Gastrocnemius medialis (tissue), 4 donors: ENCODE measurements around the gene SERINC5. TPM values are rescaled to one million over a fixed set of nuclear protein-coding genes. Genes with fewer than 3 reads are reported as not detected.
"Not testable (repeated sequence)": the region's sequence is repeated elsewhere in the genome, so short reads cannot be mapped to it uniquely, and the experiment has no call there.

Experiments
- ATAC-seq, 2 donors: fragments of 150-250 bp; one replicate each; pipeline ENCODE4 v1.9.1; 2016
- DNase-seq, 2 donors: peaks; one replicate each; pipeline ENCODE4 v3.0.0-alpha.2; 2019
- H3K27ac ChIP-seq, 4 donors: fragments of 200-600 bp; sonication (generic); 1 replicate in 1 of 4; 2 replicates in 3 of 4; pipeline ENCODE4 v1.5.1; 2016 to 2018; ENCODE audit warnings: mild to moderate bottlenecking in 2 of 4, moderate library complexity in 1 of 4
- H3K27me3 ChIP-seq, 3 donors: fragments of 200-600 bp; sonication (generic) in 2 of 3; 1 replicate in 1 of 3; 2 replicates in 2 of 3; pipeline versions ENCODE4 v1.5.1 to v1.6.0; 2016 to 2019; ENCODE audit warnings: mild to moderate bottlenecking in 1 of 3, moderate library complexity in 1 of 3
- H3K36me3 ChIP-seq, 2 donors: fragments of 200-600 bp; sonication (generic) in 1 of 2; one replicate each; pipeline ENCODE4 v1.5.1; 2017 to 2018
- H3K4me1 ChIP-seq, 2 donors: fragments of 200-600 bp; sonication (generic) in 1 of 2; one replicate each; pipeline ENCODE4 v1.5.1; 2016 to 2017; ENCODE audit warnings: mild to moderate bottlenecking in 2 of 2
- H3K4me3 ChIP-seq, 4 donors: fragments of 200-600 bp; sonication (generic) in 3 of 4; 1 replicate in 1 of 4; 2 replicates in 3 of 4; pipeline ENCODE4 v1.5.1; 2016 to 2019; ENCODE audit warnings: mild to moderate bottlenecking in 2 of 4
- H3K9me3 ChIP-seq, 3 donors: fragments of 200-600 bp; sonication (generic) in 2 of 3; 1 replicate in 1 of 3; 2 replicates in 2 of 3; pipeline ENCODE4 v1.5.1; 2016 to 2019
- POLR2A ChIP-seq, 2 donors: fragments of 450-650 bp; IDR thresholded peaks; one replicate each; pipeline ENCODE4 v1.6.1; 2017; ENCODE audit warnings: antibody characterized with exemption in 2 of 2, mild to moderate bottlenecking in 2 of 2, moderate library complexity in 2 of 2
- in situ Hi-C, 4 donors: fragments of 200-750 bp; cut with MboI; loops; one replicate each; pipeline versions ENCODE4 v1.15.0 to v1.8.0; 2017; ENCODE audit warnings: low sequenced_read_pairs in 4 of 4
- intact Hi-C: fragments of 100-400 bp; cut with DNase I; formaldehyde crosslinking; loops from one replicate; pipeline ENCODE4 v1.15.1; 2023; ENCODE audit warnings: low total_unique reads
- total RNA-seq, 4 donors: library from RNA; depleted of rRNA; stranded (reverse); fragments of >200 nt; gene quantifications; one replicate each; pipeline versions ENCODE4 v1.1.0 to v1.2.3, GENCODE V29; 2016
- TF ChIP-seq, protein P1 (sequence below), 5 experiments: fragments of 450-650 bp in 3 of 5; fragments of 200-600 bp in 2 of 5; sonication (generic) in 2 of 5; IDR thresholded peaks in 4 of 5; conservative IDR thresholded peaks in 1 of 5; 1 replicate in 4 of 5; 2 replicates in 1 of 5; pipeline ENCODE4 v1.5.1; 2016 to 2019; ENCODE audit warnings: antibody characterized with exemption in 5 of 5, mild to moderate bottlenecking in 3 of 5, moderate library complexity in 3 of 5

The SERINC5 gene
- total RNA-seq, 4 donors from 2014 or later, result 1.4 to 5.3 (median 3.0) TPM

DNA sequence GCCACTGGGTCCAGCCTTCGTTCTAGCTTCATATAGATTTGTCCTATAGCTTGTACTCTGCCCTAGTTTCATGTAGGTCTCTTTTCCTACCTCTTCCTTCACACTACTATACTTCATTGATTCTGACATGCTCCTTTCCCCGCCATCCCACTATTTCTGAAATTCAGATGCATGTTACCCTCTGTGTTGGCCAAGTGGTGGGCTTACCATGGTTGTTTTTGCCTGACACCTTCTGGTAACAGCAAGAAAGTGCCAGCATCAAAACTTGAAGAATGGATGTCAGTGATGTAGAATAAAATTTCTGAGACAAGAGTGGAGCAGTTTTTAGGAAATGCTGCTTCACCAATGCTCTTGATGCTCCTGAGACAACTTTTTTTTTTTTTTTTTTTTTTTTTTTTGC lies 19.5 kb upstream of the SERINC5 start:
- DNase-seq (no peak), ATAC-seq (no peak)
- TF ChIP-seq, protein P1, sequence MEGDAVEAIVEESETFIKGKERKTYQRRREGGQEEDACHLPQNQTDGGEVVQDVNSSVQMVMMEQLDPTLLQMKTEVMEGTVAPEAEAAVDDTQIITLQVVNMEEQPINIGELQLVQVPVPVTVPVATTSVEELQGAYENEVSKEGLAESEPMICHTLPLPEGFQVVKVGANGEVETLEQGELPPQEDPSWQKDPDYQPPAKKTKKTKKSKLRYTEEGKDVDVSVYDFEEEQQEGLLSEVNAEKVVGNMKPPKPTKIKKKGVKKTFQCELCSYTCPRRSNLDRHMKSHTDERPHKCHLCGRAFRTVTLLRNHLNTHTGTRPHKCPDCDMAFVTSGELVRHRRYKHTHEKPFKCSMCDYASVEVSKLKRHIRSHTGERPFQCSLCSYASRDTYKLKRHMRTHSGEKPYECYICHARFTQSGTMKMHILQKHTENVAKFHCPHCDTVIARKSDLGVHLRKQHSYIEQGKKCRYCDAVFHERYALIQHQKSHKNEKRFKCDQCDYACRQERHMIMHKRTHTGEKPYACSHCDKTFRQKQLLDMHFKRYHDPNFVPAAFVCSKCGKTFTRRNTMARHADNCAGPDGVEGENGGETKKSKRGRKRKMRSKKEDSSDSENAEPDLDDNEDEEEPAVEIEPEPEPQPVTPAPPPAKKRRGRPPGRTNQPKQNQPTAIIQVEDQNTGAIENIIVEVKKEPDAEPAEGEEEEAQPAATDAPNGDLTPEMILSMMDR (IDR thresholded peaks at IDR 0.05 in 4 of 5, conservative IDR thresholded peaks at IDR 0.05 in 1 of 5), result peak in 3 of 5 experiments; percentile 34 to 43 (median 35)
- TF ChIP-seq POLR2A (IDR thresholded peaks at IDR 0.05), result no peak
- Histone ChIP-seq H3K36me3 (no peaks in the 10 kb centered on the region), H3K27ac (no peak overlapping the region), H3K4me3 (no peak overlapping the region), H3K27me3 (no peaks in the 10 kb centered on the region), H3K9me3 (no peaks in the 10 kb centered on the region), H3K4me1 (no peaks in the 10 kb centered on the region)
- in situ Hi-C loops, result loop anchor here in 2 of 4 donors (10.0 kb wide), 1 partner anchor 181 kb away; no protein-coding TSS in a partner anchor
- intact Hi-C loops, result loop anchor here (1.0 kb wide), 1 partner anchor 184 kb away; no protein-coding TSS in a partner anchor

DNA sequence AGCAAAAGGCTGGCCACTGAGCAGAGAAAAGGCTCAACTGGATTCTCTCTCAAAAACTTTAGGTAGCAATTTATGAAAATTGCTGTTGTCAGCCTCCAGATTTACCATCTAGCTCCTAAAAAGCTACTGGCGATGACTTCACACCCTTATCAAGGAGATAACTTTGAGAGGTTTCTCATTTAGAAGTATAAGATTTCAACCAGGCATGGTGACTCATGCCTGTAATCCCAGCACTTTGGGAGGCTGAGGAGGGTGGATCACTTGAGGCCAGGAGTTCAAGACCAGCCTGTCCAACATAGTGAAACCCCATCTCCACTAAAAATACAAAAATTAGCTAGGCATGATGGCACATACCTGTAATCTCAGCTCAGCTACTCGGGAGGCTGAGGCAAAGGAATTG lies 14.7 kb upstream of the SERINC5 start:
- H3K36me3 ChIP-seq, intact Hi-C loops, DNase-seq, H3K4me3 ChIP-seq, H3K4me1 ChIP-seq, H3K27ac ChIP-seq, H3K27me3 ChIP-seq, ATAC-seq, H3K9me3 ChIP-seq: not testable (repeated sequence)
- in situ Hi-C loops, result loop anchor here in 2 of 4 donors (10.0 kb wide), 1 partner anchor 176 kb away; no protein-coding TSS in a partner anchor

DNA sequence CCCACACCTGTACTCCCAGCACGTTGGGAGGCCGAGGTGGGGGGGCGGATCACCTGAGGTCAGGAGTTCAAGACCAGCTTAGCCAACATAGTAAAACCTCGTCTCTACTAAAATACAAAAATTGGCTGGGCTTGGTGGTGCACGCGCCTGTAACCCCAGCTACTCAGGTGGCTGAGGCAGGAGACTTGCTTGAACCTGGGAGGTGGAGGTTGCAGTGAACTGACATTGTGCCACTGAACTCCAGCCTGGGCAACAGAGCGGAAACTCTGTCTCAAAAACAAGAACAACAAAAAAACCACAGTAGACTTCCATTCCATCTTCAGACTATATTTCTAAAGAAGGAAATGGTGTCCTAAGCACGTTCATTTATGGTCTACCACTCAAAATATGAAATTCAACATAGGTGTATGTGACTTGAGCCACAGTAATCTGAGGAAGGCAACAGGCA lies 14.2 kb upstream of the SERINC5 start:
- ATAC-seq, result no peak
- TF ChIP-seq, protein P1 (IDR thresholded peaks at IDR 0.05 in 4 of 5, conservative IDR thresholded peaks at IDR 0.05 in 1 of 5), result no peak
- TF ChIP-seq POLR2A (IDR thresholded peaks at IDR 0.05), result no peak

DNA sequence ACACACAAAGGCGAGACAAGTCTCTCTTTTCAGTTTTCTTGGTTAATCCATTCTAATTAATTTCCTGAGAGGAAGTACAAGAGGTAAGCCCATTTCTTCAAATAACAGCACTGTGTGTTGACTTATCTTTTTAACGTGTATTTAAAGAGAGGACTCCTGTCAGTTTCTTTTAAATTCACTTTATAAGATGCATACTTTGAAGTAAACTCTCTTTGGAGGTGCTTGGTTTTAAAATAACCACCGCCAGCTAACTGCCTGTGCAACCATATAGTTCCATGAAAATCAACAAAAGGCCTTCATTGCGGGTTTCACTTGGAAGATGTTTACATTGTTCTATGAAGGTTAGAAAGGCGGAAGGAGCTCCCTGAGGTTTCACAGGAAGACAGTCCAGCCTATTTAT lies 13.1 kb upstream of the SERINC5 start:
- TF ChIP-seq, protein P1 (IDR thresholded peaks at IDR 0.05 in 4 of 5, conservative IDR thresholded peaks at IDR 0.05 in 1 of 5), result no peak
- no peak for TF ChIP-seq POLR2A (IDR thresholded peaks at IDR 0.05)
- intact Hi-C loops (loop anchor here (5.0 kb wide), 1 partner anchor 1192 kb away; no protein-coding TSS in a partner anchor), in situ Hi-C loops (no loop called here)
- no peaks in the 10 kb centered on the region for H3K9me3 ChIP-seq
- H3K27me3 ChIP-seq, result no peaks in the 10 kb centered on the region
- no peaks in the 10 kb centered on the region for H3K4me1 ChIP-seq
- no peaks in the 10 kb centered on the region for H3K36me3 ChIP-seq
- no peak overlapping the region for H3K27ac ChIP-seq
- no peak for DNase-seq
- no peak overlapping the region for H3K4me3 ChIP-seq
- no peak for ATAC-seq

More for the DNA sequence above, 14.2 kb upstream of the SERINC5 start:
- intact Hi-C loops (loop anchor here (5.0 kb wide), 1 partner anchor 1193 kb away; no protein-coding TSS in a partner anchor), in situ Hi-C loops (loop anchor here in 2 of 4 donors (10.0 kb wide), 1 partner anchor 175 kb away; no protein-coding TSS in a partner anchor)
- DNase-seq, result no peak
- Histone ChIP-seq H3K4me1 (no peaks in the 10 kb centered on the region), H3K9me3 (no peaks in the 10 kb centered on the region), H3K27ac (no peak overlapping the region), H3K27me3 (no peaks in the 10 kb centered on the region), H3K4me3 (no peak overlapping the region), H3K36me3 (no peaks in the 10 kb centered on the region)

DNA sequence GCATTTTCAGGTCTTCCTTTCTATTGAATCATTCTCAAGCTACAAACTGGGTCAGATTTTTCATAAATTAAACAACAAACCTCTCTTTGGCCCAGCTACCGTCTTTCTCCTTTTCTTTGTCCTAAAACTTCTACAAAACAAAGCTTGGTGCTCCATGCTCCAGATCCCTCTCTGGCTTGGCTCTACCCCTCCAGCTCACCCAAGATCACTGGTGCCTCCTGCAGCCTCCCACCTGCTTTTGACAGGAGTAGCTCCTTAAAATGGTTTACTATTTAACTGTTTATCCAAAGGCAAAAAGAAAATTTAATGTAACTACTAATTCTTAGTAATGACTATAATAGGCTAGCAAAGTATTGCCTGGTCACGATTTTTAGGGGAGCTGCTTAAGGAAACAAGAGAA lies 10.7 kb upstream of the SERINC5 start:
- TF ChIP-seq POLR2A (IDR thresholded peaks at IDR 0.05), result no peak
- TF ChIP-seq, protein P1 (IDR thresholded peaks at IDR 0.05 in 4 of 5, conservative IDR thresholded peaks at IDR 0.05 in 1 of 5), result no peak
- in situ Hi-C loops, result no loop called here
- Histone ChIP-seq H3K27me3 (no peaks in the 10 kb centered on the region), H3K9me3 (no peaks in the 10 kb centered on the region), H3K27ac (no peak overlapping the region), H3K4me1 (no peaks in the 10 kb centered on the region), H3K4me3 (no peak overlapping the region), H3K36me3 (no peaks in the 10 kb centered on the region)
- DNase-seq, result no peak
- intact Hi-C loops, result loop anchor here (5.0 kb wide), 1 partner anchor 1189 kb away; no protein-coding TSS in a partner anchor
- no peak for ATAC-seq
